DND-41 (cell line): Measurements from ENCODE around the gene CENPE.

Experiments used
- ATAC-seq: fragments of 200-7000 bp; cut with Tn5 transposase; 3 replicates; pipeline ENCODE4 v1.9.1; 2021; ENCODE audit warnings: low read depth; ENCODE audit not compliant: insufficient read depth
- DNase-seq: peaks from one replicate; pipeline ENCODE4 v3.0.0-alpha.2; 2020
- H2AFZ ChIP-seq: 2 replicates; pipeline ENCODE4 v1.6.0; 2012; ENCODE audit warnings: low read depth, low read length
- H3K27ac ChIP-seq: 2 replicates; pipeline ENCODE4 v1.5.1; 2012; ENCODE audit warnings: low read length, inconsistent platforms
- H3K27me3 ChIP-seq: fragments of 200-600 bp; sonication (generic); 2 replicates; pipeline ENCODE4 v1.6.0; 2012; ENCODE audit warnings: low read length, mild to moderate bottlenecking, inconsistent platforms; ENCODE audit not compliant: insufficient read depth, poor library complexity
- H3K36me3 ChIP-seq: 2 replicates; pipeline ENCODE4 v1.5.1; 2012; ENCODE audit warnings: low read length, inconsistent platforms; ENCODE audit not compliant: insufficient read depth
- H3K4me1 ChIP-seq: 2 replicates; pipeline ENCODE4 v1.5.1; 2012; ENCODE audit warnings: mild to moderate bottlenecking, low read length; ENCODE audit not compliant: insufficient read depth
- H3K4me2 ChIP-seq: 2 replicates; pipeline ENCODE4 v1.6.0; 2012; ENCODE audit warnings: mild to moderate bottlenecking, moderate library complexity, low read length, inconsistent platforms; ENCODE audit not compliant: insufficient read depth
- H3K4me3 ChIP-seq, 2 experiments: fragments of 200-600 bp in 1 of 2; shearing (Covaris generic) in 1 of 2; 2 replicates each; pipeline ENCODE4 v1.5.1; 2012 to 2016; ENCODE audit warnings: inconsistent platforms in 2 of 2, low read length in 2 of 2, mild to moderate bottlenecking in 2 of 2, low read depth in 1 of 2, moderate library complexity in 1 of 2
- H3K79me2 ChIP-seq: 2 replicates; pipeline ENCODE4 v1.6.0; 2012; ENCODE audit warnings: low read length, inconsistent platforms; ENCODE audit not compliant: insufficient read depth
- H3K9ac ChIP-seq: 2 replicates; pipeline ENCODE4 v1.6.0; 2012; ENCODE audit warnings: low read depth, mild to moderate bottlenecking, inconsistent platforms, low read length, moderate library complexity
- H3K9me3 ChIP-seq: 2 replicates; pipeline ENCODE4 v1.5.1; 2012; ENCODE audit warnings: low read length, moderate library complexity, mild to moderate bottlenecking, inconsistent platforms; ENCODE audit not compliant: insufficient read depth, severe bottlenecking
- H4K20me1 ChIP-seq: 2 replicates; pipeline ENCODE4 v1.6.0; 2012; ENCODE audit warnings: low read length; ENCODE audit not compliant: insufficient read depth
- EZH2 ChIP-seq: IDR thresholded peaks from 3 replicates; pipeline ENCODE4 v1.6.1; 2012; ENCODE audit warnings: borderline replicate concordance, low read depth, mild to moderate bottlenecking, moderate library complexity, low read length, inconsistent platforms; ENCODE audit not compliant: severe bottlenecking
- TF ChIP-seq, protein P1 (sequence below): IDR thresholded peaks from 2 replicates; pipeline ENCODE4 v1.5.1; 2012; ENCODE audit warnings: borderline replicate concordance, low read length, moderate library complexity, mild to moderate bottlenecking; ENCODE audit not compliant: poor library complexity, severe bottlenecking; ENCODE audit errors: extremely low read depth

CENPE gene

DNA sequence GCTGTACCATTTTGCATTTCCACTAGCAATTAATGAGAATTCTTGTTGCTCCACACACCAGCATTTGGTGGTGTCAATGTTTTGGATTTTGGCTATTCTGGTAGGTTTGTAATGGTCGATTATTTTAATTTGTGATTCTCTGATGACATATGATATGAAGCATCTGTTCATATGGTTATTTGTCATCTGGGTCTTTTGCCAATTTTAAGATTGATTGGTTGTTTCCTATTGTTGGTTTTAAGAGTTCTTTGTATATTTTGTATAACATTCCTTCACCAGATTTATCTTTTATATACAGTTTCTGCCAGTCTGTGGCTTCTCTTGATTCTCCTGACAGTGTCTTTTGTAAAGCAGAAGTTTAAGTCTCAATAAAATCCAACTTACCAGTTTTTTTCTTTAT lies 80.0 kb downstream of the CENPE start:
- no peak overlapping the region for H3K27ac ChIP-seq
- peaks cover 71% of the 10 kb centered on the region for H3K36me3 ChIP-seq
- no peak overlapping the region for H3K4me3 ChIP-seq
- H3K27me3 ChIP-seq, result no peaks in the 10 kb centered on the region
- H3K4me1 ChIP-seq, result no peaks in the 10 kb centered on the region
- TF ChIP-seq, protein P1, sequence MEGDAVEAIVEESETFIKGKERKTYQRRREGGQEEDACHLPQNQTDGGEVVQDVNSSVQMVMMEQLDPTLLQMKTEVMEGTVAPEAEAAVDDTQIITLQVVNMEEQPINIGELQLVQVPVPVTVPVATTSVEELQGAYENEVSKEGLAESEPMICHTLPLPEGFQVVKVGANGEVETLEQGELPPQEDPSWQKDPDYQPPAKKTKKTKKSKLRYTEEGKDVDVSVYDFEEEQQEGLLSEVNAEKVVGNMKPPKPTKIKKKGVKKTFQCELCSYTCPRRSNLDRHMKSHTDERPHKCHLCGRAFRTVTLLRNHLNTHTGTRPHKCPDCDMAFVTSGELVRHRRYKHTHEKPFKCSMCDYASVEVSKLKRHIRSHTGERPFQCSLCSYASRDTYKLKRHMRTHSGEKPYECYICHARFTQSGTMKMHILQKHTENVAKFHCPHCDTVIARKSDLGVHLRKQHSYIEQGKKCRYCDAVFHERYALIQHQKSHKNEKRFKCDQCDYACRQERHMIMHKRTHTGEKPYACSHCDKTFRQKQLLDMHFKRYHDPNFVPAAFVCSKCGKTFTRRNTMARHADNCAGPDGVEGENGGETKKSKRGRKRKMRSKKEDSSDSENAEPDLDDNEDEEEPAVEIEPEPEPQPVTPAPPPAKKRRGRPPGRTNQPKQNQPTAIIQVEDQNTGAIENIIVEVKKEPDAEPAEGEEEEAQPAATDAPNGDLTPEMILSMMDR, result no peak
- TF ChIP-seq EZH2, result no peak
- no peak overlapping the region for H2AFZ ChIP-seq
- no peak for ATAC-seq
- H4K20me1 ChIP-seq, result no peaks in the 10 kb centered on the region
- no peaks in the 10 kb centered on the region for H3K79me2 ChIP-seq
- H3K9me3 ChIP-seq, result no peaks in the 10 kb centered on the region
- H3K4me2 ChIP-seq, result no peak overlapping the region
- DNase-seq, result no peak
- H3K9ac ChIP-seq, result no peak overlapping the region

DNA sequence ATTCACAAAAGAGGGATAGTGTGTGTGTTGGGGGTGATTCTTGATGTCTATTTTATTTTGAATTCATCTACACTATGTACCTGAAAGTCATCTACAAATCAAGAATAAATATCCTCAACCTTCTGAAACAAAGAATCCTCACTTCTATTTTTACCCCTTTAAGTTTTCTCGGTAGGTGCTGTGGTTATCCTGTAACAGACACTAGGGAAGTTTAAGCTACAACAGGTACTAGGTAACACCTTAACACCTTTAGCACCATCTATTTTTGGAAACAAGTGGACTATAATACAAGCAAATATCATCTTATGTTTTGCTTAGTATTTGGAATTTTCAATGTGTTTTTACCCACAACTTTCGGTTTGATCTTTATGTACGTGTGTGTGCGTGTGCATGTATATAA lies 86.5 kb downstream of the CENPE start:
- Histone ChIP-seq H4K20me1 (no peaks in the 10 kb centered on the region), H3K27ac (no peak overlapping the region), H3K4me3 (no peak overlapping the region), H3K9ac (no peak overlapping the region), H3K4me1 (no peaks in the 10 kb centered on the region), H3K79me2 (no peaks in the 10 kb centered on the region), H3K27me3 (no peaks in the 10 kb centered on the region), H2AFZ (no peak overlapping the region), H3K4me2 (no peak overlapping the region), H3K36me3 (peaks cover 70% of the 10 kb centered on the region), H3K9me3 (no peaks in the 10 kb centered on the region)
- DNase-seq (no peak), ATAC-seq (no peak)
- TF ChIP-seq EZH2, result no peak
- TF ChIP-seq, protein P1, result no peak

DNA sequence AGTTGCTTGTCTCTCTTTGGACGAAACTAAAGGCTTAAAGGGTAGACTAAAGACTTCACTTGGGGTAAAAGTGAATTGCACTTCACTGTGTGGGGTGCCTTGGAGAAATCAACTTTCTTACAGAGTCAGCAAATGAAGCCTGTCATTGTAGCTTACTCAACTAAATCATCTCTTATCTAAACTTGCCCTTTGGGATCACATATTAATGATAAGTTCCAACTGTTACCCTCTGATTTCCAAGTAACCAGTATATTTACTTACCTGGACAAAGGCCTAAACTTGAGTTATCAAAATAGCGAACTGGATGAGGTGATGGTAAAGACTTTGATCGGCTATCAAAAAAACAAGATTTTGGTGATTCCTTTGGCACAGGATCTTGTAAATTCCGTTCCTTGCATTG lies 89.6 kb downstream of the CENPE start:
- no peak for TF ChIP-seq EZH2
- TF ChIP-seq, protein P1, result no peak

More for the DNA sequence above, 89.6 kb downstream of the CENPE start:
- Histone ChIP-seq H3K27me3 (no peaks in the 10 kb centered on the region), H3K9me3 (no peaks in the 10 kb centered on the region), H3K4me1 (no peaks in the 10 kb centered on the region), H4K20me1 (no peaks in the 10 kb centered on the region), H3K36me3 (peaks cover 56% of the 10 kb centered on the region), H3K4me2 (no peak overlapping the region), H3K79me2 (no peaks in the 10 kb centered on the region), H3K9ac (no peak overlapping the region), H3K27ac (no peak overlapping the region), H2AFZ (no peak overlapping the region), H3K4me3 (no peak overlapping the region)
- no peak for DNase-seq
- ATAC-seq, result no peak
